22Rv1 (cell line): Measurements from ENCODE around the gene MCOLN1.

Experiments
- H3K27ac ChIP-seq: fragments of 450-650 bp; 2 replicates; pipeline ENCODE4 v1.5.1; 2017
- ZFX ChIP-seq: fragments of 450-650 bp; IDR thresholded peaks from 2 replicates; pipeline ENCODE4 v1.6.1; 2017; ENCODE audit warnings: antibody characterized with exemption, borderline replicate concordance
- TF ChIP-seq, protein P1 (sequence below): fragments of 450-650 bp; IDR thresholded peaks from 2 replicates; pipeline ENCODE4 v1.5.1; 2017; ENCODE audit warnings: mild to moderate bottlenecking

Gene MCOLN1

DNA sequence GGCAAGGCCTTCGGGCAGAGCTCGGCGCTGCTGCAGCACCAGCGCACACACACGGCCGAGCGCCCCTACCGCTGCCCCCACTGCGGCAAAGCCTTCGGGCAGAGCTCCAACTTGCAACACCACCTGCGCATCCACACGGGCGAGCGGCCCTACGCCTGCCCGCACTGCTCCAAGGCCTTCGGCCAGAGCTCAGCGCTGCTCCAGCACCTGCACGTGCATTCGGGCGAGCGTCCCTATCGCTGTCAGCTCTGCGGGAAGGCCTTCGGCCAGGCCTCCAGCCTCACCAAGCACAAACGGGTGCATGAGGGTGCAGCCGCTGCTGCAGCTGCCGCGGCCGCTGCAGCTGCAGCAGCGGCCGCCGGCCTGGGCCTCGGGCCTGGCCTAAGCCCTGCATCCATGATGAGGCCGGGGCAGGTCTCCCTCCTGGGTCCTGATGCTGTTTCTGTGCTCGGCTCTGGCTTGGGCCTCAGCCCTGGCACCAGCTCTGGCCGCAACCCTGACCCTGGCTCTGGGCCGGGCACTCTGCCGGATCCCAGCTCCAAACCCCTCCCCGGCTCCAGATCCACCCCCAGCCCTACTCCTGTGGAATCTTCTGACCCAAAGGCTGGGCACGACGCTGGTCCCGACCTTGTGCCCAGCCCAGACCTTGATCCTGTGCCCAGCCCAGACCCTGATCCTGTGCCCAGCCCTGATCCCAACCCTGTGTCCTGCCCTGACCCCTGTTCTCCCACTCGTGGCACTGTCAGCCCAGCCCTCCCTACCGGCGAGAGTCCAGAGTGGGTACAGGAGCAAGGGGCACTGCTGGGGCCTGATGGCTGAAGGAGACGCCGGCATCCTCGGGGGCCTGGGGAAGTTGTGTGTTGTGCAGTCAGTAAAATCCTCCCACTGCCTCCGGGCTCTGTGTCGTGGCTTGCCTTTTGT is 2.0 kb upstream of the MCOLN1 start:
- TF ChIP-seq, protein P1, sequence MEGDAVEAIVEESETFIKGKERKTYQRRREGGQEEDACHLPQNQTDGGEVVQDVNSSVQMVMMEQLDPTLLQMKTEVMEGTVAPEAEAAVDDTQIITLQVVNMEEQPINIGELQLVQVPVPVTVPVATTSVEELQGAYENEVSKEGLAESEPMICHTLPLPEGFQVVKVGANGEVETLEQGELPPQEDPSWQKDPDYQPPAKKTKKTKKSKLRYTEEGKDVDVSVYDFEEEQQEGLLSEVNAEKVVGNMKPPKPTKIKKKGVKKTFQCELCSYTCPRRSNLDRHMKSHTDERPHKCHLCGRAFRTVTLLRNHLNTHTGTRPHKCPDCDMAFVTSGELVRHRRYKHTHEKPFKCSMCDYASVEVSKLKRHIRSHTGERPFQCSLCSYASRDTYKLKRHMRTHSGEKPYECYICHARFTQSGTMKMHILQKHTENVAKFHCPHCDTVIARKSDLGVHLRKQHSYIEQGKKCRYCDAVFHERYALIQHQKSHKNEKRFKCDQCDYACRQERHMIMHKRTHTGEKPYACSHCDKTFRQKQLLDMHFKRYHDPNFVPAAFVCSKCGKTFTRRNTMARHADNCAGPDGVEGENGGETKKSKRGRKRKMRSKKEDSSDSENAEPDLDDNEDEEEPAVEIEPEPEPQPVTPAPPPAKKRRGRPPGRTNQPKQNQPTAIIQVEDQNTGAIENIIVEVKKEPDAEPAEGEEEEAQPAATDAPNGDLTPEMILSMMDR: no peak
- no peak for TF ChIP-seq ZFX
- no peak overlapping the region for H3K27ac ChIP-seq

DNA sequence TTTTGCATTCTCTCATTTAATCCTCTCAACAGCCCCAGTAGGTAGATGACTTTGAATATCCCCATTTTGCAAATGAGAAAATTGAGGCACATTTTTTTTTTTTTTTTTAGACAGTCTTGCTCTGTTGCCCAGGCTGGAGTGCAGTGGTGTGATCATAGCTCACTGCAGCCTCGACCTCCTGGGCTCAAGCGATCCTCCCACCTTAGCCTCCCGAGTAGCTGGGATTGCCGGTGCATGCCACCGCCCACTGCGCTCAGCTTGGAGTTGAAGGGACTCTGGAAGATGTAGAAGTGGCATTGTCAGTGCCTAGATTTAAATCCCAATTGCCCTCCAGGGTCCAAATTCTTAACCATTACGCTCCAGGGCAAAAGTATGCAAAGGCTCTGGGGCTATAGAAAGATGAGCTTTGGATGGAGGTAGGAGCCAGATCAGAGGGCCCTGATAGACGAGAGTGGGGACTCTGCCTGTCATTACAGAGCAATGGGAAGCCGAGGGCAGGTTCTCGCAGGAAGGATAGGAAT is 813 bp upstream of the MCOLN1 start:
- H3K27ac ChIP-seq: peak overlapping the region; percentile 64
- TF ChIP-seq, protein P1: no peak
- TF ChIP-seq ZFX: no peak

DNA sequence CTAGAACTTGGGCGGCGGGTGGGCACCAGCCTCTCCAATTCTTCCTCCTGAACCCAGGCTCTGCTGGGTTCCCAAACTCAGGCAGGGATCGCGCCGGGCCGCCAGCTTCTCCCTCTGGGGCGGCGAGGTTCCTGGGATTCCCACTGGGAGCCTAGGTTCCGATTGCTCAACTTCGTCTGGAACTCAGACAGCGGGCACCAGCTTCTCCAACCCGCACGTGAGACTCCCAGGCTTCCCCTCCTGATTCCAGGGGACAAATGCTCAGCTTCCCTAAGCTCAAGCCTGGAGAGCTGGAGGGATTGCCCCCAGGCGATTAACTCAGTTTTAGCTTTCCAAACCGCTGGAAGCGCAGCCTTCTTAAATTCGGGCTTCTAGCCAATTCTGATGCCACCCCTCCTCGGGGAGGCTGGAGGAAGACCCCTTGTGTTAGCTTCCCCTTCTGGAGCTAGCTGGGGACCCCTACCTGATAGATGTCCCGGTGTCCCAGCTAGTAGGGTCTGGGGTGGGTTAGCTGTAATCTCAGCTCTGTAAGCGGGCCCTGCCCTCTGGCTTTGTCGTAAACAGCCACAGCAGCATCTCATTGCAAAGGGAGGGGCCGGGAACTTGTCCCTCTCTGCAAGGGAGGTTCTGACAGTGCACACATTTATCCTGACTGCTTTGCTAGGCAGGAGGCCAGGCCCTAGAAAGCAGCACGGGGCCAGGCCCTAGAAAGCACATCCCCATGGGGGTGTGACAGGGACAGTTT is 671 bp downstream of the MCOLN1 start:
- no peak overlapping the region for H3K27ac ChIP-seq
- TF ChIP-seq, protein P1: no peak
- TF ChIP-seq ZFX: no peak

DNA sequence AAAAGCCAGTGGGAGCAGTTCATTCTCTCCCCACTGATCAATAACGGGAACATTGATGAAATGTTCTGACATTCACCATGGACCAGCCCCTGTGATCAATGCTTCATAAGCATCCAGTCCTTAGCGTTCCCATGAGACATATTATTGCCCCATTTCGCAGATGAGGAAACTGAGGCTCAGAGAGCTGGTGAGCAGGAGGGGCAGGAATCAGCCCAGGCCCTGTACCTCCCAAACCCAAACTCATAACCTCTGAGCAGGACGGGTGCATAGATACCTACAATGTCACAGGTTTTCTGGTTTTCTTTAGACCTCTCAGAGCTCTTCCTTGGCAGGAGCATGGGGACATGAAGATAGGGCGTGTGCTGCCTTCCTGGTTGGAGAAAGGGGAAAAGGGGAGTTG is 2.1 kb downstream of the MCOLN1 start:
- TF ChIP-seq, protein P1: no peak
- no peak for TF ChIP-seq ZFX
- H3K27ac ChIP-seq: no peak overlapping the region

DNA sequence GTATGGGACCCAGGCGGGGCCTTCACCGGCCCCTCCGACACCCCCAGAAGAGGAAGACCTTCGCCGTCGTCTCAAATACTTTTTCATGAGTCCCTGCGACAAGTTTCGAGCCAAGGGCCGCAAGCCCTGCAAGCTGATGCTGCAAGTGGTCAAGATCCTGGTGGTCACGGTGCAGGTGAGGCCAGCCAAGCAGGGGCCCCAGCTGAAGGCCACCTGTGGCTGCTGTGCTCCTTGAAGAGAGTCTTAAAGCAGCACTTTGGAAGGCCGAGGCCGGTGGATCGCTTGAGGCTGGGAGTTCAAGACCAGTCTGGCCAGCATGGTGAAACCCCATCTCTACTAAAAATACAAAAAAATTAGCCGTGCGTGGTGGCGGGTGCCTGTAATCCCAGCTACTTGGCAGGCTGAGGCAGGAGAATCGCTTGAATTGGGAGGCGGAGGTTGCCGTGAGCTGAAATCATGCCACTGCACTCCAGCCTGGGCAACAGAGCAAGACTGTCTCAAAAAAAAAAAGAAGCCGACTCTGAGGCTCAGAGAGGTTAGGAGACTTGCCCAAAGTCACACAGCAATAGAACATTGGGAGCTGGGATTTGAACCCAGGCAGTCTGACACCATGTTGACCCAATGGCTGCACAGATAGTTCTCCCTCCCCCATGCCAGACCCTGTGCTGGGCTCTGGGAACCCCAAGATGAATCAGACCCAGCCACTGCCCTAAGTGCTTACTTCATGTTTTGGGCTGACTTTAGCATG is 2.7 kb downstream of the MCOLN1 start:
- H3K27ac ChIP-seq: no peak overlapping the region

DNA sequence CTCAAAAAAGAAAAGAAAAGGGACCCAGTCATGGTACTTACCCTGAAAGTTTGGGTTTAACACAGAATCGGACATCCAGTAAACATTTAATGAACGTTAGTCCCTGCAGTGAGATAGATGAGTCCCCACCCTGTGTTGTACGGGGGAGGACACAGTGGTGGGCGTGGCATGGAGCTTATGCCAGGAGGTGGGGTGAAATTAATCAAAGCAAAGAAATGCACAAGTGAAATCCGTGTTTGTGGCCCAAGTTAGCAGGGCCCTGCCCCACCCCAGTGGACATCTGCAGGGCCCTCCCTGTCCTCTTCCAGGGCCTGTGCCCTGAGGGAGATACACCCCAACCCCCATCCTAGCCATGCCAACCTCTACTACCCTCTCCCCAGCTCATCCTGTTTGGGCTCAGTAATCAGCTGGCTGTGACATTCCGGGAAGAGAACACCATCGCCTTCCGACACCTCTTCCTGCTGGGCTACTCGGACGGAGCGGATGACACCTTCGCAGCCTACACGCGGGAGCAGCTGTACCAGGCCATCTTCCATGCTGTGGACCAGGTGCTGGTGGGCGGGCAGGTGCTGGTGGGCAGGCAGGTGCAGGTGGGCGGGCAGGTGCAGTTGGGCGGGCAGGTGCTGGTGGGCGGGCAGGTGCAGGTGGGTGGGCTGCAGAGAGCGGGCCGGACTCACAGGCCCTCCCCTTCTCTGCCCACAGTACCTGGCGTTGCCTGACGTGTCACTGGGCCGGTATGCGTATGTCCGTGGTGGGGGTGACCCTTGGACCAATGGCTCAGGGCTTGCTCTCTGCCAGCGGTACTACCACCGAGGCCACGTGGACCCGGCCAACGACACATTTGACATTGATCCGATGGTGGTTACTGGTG is 3.9 kb downstream of the MCOLN1 start:
- TF ChIP-seq, protein P1: no peak
- TF ChIP-seq ZFX: no peak
- H3K27ac ChIP-seq: no peak overlapping the region

More for the DNA sequence above, 2.7 kb downstream of the MCOLN1 start:
- TF ChIP-seq, protein P1: no peak
- TF ChIP-seq ZFX: no peak
